HG03342 (cell line): ENCODE measurements around the gene CLK2.
"Not testable (repeated sequence)": the region's sequence is repeated elsewhere in the genome, so short reads cannot be mapped to it uniquely, and the experiment has no call there.

Experiments
- ATAC-seq: cut with Tn5 transposase; IDR thresholded peaks from one replicate; pipeline ENCODE4 v1.9.1; 2021; ENCODE audit warnings: mild to moderate bottlenecking, moderate library complexity; ENCODE audit not compliant: unreplicated experiment

Gene CLK2

DNA sequence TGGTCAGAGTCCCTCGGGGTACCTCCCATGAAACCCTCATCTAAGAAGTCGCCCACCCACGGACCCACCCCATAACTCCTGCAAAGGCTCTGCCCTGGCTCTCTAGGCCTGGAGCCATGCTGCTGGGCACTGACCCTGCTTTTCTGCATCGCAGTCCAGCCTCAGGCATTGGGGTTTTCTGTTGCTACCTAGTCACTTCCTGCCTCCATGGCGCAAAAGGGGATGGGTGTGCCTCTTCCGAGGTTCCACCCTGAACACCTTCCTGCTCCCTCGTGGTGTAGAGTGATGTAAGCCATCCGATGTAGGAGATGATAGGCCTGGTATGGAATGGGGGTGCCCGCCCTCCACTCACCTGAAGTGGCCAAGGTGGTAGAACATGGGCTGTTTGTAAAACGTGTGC lies 58.6 kb downstream of the CLK2 start:
- not testable (repeated sequence) for ATAC-seq
